Measurements from ENCODE around the gene PELI1. TPM values are rescaled to one million over a fixed set of nuclear protein-coding genes. Genes with fewer than 3 reads are reported as not detected.
A peak's percentile ranks its signal among the peaks of the same experiment; 100 is the strongest.

Gene PELI1
- total RNA-seq, 1 experiment from 2014 or later = 26.2 TPM

DNA sequence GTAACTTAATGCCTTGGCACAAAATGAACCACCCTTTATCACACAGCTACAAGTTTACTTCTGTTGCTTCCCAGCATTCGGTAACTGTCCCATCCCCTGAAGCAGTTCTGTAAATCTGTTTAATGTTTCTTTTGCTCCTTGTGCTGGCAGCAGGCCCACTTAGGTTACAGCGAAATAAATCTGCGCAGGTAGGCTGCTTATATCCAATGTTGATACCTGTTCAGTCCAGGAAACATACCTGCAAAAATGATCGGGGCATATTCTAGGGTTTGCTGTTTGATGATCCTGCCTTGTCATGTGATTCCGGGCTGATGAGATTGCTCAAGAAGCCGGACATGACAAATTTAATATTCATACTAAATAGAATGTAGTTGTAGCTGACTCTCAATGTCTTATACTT lies 23.3 kb downstream of the PELI1 start:
- no peaks in the 10 kb centered on the region for H3K27me3 Mint-ChIP-seq (ENCODE audit: unreplicated experiment)
- peaks cover 57% of the 10 kb centered on the region for H3K4me1 Mint-ChIP-seq (ENCODE audit: low read depth, unreplicated experiment)
- H3K9me3 Mint-ChIP-seq (ENCODE audit: low read depth, unreplicated experiment) = no peaks in the 10 kb centered on the region
- no TSS peak for BruUV-seq (replicated peaks)
- TF ChIP-seq, protein P1, sequence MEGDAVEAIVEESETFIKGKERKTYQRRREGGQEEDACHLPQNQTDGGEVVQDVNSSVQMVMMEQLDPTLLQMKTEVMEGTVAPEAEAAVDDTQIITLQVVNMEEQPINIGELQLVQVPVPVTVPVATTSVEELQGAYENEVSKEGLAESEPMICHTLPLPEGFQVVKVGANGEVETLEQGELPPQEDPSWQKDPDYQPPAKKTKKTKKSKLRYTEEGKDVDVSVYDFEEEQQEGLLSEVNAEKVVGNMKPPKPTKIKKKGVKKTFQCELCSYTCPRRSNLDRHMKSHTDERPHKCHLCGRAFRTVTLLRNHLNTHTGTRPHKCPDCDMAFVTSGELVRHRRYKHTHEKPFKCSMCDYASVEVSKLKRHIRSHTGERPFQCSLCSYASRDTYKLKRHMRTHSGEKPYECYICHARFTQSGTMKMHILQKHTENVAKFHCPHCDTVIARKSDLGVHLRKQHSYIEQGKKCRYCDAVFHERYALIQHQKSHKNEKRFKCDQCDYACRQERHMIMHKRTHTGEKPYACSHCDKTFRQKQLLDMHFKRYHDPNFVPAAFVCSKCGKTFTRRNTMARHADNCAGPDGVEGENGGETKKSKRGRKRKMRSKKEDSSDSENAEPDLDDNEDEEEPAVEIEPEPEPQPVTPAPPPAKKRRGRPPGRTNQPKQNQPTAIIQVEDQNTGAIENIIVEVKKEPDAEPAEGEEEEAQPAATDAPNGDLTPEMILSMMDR (IDR thresholded peaks at IDR 0.05; ENCODE audit: unreplicated experiment) = no peak
- peak; percentile 41 for DNase-seq
- H3K27ac Mint-ChIP-seq (ENCODE audit: unreplicated experiment) = peak overlapping the region; percentile 80
- H3K36me3 Mint-ChIP-seq (ENCODE audit: insufficient read depth, unreplicated experiment) = peaks cover 17% of the 10 kb centered on the region
- intact Hi-C loops (cut with micrococcal nuclease; ENCODE audit: unreplicated experiment) = loop anchor here (10.0 kb wide), 1 partner anchor 414 kb away; no protein-coding TSS in a partner anchor
- peak overlapping the region; percentile 63 for H3K4me3 Mint-ChIP-seq (ENCODE audit: low read depth, unreplicated experiment)
- CTCF ChIA-PET = interaction anchor here (1.1 kb wide), 1 partner anchor 21 kb away, joined by 3 read pairs; no protein-coding TSS in a partner anchor

DNA sequence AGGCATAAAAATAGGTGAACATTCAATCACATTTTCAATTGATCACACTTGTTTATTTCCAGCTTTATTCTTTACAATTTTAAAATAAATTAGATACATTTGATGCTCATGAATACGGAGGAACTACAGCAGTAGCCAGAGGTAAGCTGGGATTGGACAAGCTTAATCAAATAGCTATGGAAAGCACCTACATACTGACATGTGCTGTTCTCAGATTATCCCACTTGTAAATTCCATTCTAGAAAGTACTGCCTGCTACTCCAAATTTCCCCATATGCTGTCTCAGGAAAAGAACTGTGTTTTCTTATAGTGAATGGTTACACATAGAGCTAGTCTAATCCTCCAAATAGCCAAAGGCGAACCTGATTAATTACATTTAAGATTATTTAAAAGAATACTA lies 24.2 kb downstream of the PELI1 start:
- DNase-seq = no peak
- no TSS peak for BruUV-seq (replicated peaks)
- Mint-ChIP-seq H3K4me3 (ENCODE audit: low read depth, unreplicated experiment) (peak overlapping the region; percentile 63), H3K27me3 (ENCODE audit: unreplicated experiment) (no peaks in the 10 kb centered on the region), H3K9me3 (ENCODE audit: low read depth, unreplicated experiment) (no peaks in the 10 kb centered on the region), H3K36me3 (ENCODE audit: insufficient read depth, unreplicated experiment) (peaks cover 20% of the 10 kb centered on the region), H3K4me1 (ENCODE audit: low read depth, unreplicated experiment) (peaks cover 64% of the 10 kb centered on the region), H3K27ac (ENCODE audit: unreplicated experiment) (peak overlapping the region; percentile 80)
- intact Hi-C loops (cut with micrococcal nuclease; ENCODE audit: unreplicated experiment) = loop anchor here (10.0 kb wide), 1 partner anchor 415 kb away; no protein-coding TSS in a partner anchor
- CTCF ChIA-PET = interaction anchor here (1.1 kb wide), 1 partner anchor 22 kb away, joined by 3 read pairs; no protein-coding TSS in a partner anchor
- TF ChIP-seq, protein P1 (IDR thresholded peaks at IDR 0.05; ENCODE audit: unreplicated experiment) = no peak

DNA sequence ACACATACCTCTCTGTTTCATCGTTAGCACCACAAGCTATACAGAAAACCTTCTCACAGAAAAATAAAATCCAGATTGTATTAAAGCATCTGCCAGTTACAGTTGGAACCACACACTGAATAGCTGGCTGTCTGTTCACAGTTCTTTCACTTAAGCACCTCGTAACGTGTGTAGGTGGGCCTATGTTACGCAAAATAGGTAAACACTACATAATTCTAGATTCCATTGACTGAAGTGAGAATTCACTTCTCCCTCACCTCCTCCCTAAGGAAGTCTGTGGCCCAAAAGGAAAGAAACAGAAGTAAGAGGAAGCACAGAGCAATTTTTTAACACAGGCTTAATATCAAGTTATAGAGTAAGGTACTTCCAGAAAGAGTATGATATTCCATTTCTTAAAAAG lies 24.9 kb downstream of the PELI1 start:
- Mint-ChIP-seq H3K27me3 (ENCODE audit: unreplicated experiment) (no peaks in the 10 kb centered on the region), H3K4me1 (ENCODE audit: low read depth, unreplicated experiment) (peaks cover 64% of the 10 kb centered on the region), H3K9me3 (ENCODE audit: low read depth, unreplicated experiment) (no peaks in the 10 kb centered on the region), H3K27ac (ENCODE audit: unreplicated experiment) (peak overlapping the region; percentile 67), H3K36me3 (ENCODE audit: insufficient read depth, unreplicated experiment) (peaks cover 25% of the 10 kb centered on the region), H3K4me3 (ENCODE audit: low read depth, unreplicated experiment) (peak overlapping the region; percentile 56)
- no peak for DNase-seq
- intact Hi-C loops (cut with micrococcal nuclease; ENCODE audit: unreplicated experiment) = loop anchor here (2.0 kb wide), 1 partner anchor 15 kb away; no protein-coding TSS in a partner anchor
- TF ChIP-seq, protein P1 (IDR thresholded peaks at IDR 0.05; ENCODE audit: unreplicated experiment) = no peak
- no TSS peak for BruUV-seq (replicated peaks)
- CTCF ChIA-PET = interaction anchor here (1.1 kb wide), 2 partner anchors 18 to 109 kb away, joined by 3 read pairs; no protein-coding TSS in a partner anchor

DNA sequence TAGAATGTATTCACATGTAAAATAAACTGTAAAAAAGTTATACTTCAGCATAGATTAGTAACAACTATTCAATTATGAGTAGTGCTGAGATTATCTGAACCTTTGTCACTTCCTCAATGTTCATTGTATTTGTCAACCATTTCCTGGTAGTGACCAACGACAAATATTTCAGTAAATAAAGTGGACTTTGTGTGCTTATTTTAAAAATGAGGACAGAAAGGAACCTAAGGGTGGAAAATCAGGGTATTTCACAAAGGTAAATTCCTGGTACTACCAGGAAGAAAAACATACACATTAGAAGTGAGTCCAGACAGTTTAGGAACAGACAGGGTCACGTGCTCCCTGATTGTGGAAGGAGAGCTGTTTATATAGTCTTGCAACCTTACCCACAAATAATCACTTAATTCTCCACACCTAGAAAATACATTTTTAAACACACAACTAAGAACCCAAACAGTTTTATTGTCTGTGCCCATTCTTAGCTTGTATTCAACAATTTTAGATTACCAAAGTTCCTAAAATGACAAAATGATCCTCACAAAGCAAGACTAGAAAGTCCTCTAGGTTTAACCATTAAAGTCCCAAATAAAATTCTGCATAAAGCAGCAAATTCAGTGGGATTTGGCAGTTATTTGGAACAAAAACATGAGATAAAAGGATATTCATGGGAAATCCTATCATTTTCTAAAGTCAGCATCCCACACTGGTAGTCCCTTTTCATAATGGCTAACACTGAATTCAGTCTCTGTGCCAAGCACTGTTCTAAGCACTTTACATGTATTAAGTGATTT lies 28.2 kb downstream of the PELI1 start:
- DNase-seq = peak; percentile 22
- Mint-ChIP-seq H3K4me3 (ENCODE audit: low read depth, unreplicated experiment) (peak overlapping the region; percentile 34), H3K9me3 (ENCODE audit: low read depth, unreplicated experiment) (no peaks in the 10 kb centered on the region), H3K36me3 (ENCODE audit: insufficient read depth, unreplicated experiment) (peaks cover 25% of the 10 kb centered on the region), H3K27me3 (ENCODE audit: unreplicated experiment) (no peaks in the 10 kb centered on the region), H3K27ac (ENCODE audit: unreplicated experiment) (peak overlapping the region; percentile 93), H3K4me1 (ENCODE audit: low read depth, unreplicated experiment) (peaks cover 49% of the 10 kb centered on the region)
- intact Hi-C loops (cut with micrococcal nuclease; ENCODE audit: unreplicated experiment) = no loop called here
- no TSS peak for BruUV-seq (replicated peaks)
- TF ChIP-seq, protein P1 (IDR thresholded peaks at IDR 0.05; ENCODE audit: unreplicated experiment) = no peak
- CTCF ChIA-PET = interaction anchor here (0.5 to 3.0 kb wide), 3 partner anchors 10 to 435 kb away, joined by 3 to 9 read pairs (median 3); no protein-coding TSS in a partner anchor
